GM10248 (cell line): Measurements from ENCODE around the gene TSPO2.
"Not testable (repeated sequence)": the region's sequence is repeated elsewhere in the genome, so short reads cannot be mapped to it uniquely, and the experiment has no call there.

ENCODE experiments used
- CTCF ChIA-PET: fragments of 300-600 bp; sonication (Branson Sonifier 250); formaldehyde crosslinking; extraction: SDS; loops from one replicate; lab custom pipeline; 2021; ENCODE audit warnings: antibody characterized with exemption; lab: Yijun Ruan, JAX
- POLR2A ChIA-PET: fragments of 350-650 bp; sonication (Branson Sonifier 250); formaldehyde crosslinking; extraction: SDS; loops from one replicate; lab custom pipeline; 2020; ENCODE audit warnings: antibody characterized with exemption; lab: Yijun Ruan, JAX
- DNase-seq: peaks from one replicate; pipeline ENCODE4 v3.0.0; 2012; ENCODE audit errors: extremely low spot score
- CTCF ChIP-seq: IDR thresholded peaks from 2 replicates; pipeline ENCODE4 v1.5.1; 2012; ENCODE audit warnings: mild to moderate bottlenecking, low read depth; ENCODE audit errors: extremely low read depth, missing control alignments, control extremely low read depth

TSPO2 gene

GRCh38 chr6:41013466-41014153, 28.7 kb upstream of the TSPO2 start:
- no peak for TF ChIP-seq CTCF
- ChIA-PET CTCF (interaction anchor here (0.9 to 6.8 kb wide), 4 partner anchors 9 to 306 kb away, joined by 3 to 59 read pairs (median 6); partner anchors contain the start of gene UNC5CL), POLR2A (no interaction called here)
- DNase-seq = no peak

GRCh38 chr6:41014780-41015179, 27.5 kb upstream of the TSPO2 start:
- no peak for TF ChIP-seq CTCF
- ChIA-PET POLR2A (no interaction called here), CTCF (interaction anchor here (1.3 to 6.8 kb wide), 3 partner anchors 11 to 16 kb away, joined by 6 to 59 read pairs (median 9); no protein-coding TSS in a partner anchor)
- no peak for DNase-seq

- POLR2A ChIA-PET, DNase-seq: not testable (repeated sequence)
- CTCF ChIA-PET = interaction anchor here (1.3 to 6.8 kb wide), 2 partner anchors 12 to 17 kb away, joined by 6 to 59 read pairs; no protein-coding TSS in a partner anchor
Observed at GRCh38 chr6:41015860-41016259, 26.4 kb upstream of the TSPO2 start.

GRCh38 chr6:41017663-41018062, 24.6 kb upstream of the TSPO2 start:
- ChIA-PET CTCF (interaction anchor here (1.5 to 6.8 kb wide), 2 partner anchors 10 to 23 kb away, joined by 6 to 59 read pairs; no protein-coding TSS in a partner anchor), POLR2A (interaction anchor here (0.7 kb wide), 1 partner anchor 11 kb away, joined by 3 read pairs; no protein-coding TSS in a partner anchor)
- no peak for TF ChIP-seq CTCF
- no peak for DNase-seq

GRCh38 chr6:41021832-41022231, 20.4 kb upstream of the TSPO2 start:
- CTCF ChIA-PET = interaction anchor here (11.8 kb wide), 1 partner anchor 20 kb away, joined by 169 read pairs; the partner anchor contains the start of genes TSPO2 and UNC5CL
- no peak for DNase-seq
- no peak for TF ChIP-seq CTCF
- POLR2A ChIA-PET = no interaction called here

GRCh38 chr6:41022294-41022693, 20.0 kb upstream of the TSPO2 start:
- DNase-seq = no peak
- ChIA-PET CTCF (interaction anchor here (11.8 kb wide), 1 partner anchor 19 kb away, joined by 169 read pairs; the partner anchor contains the start of genes TSPO2 and UNC5CL), POLR2A (no interaction called here)
- TF ChIP-seq CTCF = no peak

- ChIA-PET POLR2A (no interaction called here), CTCF (interaction anchor here (2.6 to 11.8 kb wide), 2 partner anchors 18 to 24 kb away, joined by 7 to 169 read pairs; partner anchors contain the start of genes TSPO2 and UNC5CL)
- no peak for TF ChIP-seq CTCF
- DNase-seq = no peak
Observed at GRCh38 chr6:41023114-41023513, 19.2 kb upstream of the TSPO2 start.
